Measurements from ENCODE around the gene PDZD2.

- TF ChIP-seq, protein P1, sequence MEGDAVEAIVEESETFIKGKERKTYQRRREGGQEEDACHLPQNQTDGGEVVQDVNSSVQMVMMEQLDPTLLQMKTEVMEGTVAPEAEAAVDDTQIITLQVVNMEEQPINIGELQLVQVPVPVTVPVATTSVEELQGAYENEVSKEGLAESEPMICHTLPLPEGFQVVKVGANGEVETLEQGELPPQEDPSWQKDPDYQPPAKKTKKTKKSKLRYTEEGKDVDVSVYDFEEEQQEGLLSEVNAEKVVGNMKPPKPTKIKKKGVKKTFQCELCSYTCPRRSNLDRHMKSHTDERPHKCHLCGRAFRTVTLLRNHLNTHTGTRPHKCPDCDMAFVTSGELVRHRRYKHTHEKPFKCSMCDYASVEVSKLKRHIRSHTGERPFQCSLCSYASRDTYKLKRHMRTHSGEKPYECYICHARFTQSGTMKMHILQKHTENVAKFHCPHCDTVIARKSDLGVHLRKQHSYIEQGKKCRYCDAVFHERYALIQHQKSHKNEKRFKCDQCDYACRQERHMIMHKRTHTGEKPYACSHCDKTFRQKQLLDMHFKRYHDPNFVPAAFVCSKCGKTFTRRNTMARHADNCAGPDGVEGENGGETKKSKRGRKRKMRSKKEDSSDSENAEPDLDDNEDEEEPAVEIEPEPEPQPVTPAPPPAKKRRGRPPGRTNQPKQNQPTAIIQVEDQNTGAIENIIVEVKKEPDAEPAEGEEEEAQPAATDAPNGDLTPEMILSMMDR (IDR thresholded peaks at IDR 0.05) = no peak
- no peak for TF ChIP-seq ZFX (IDR thresholded peaks at IDR 0.05; ENCODE audit: borderline replicate concordance)
Measured at GRCh38 chr5:31937226-31937625, 298.3 kb downstream of the PDZD2 start.

Measured in 22Rv1 (cell line).